ENCODE results near the gene YBX2.

YBX2 gene

DNA sequence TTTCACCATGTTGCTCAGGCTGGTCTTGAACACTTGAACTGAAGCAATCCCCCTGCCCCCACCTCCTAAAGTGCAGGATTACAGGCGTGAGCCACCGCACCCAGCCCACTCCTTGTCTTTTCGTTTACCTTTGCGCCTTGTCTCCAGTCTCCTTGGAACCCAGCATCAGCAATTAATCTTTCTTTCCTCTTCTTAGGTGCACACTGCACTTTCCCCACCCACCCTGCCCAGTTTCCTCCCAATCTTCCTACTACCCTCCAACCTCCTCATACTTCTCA is 30.7 kb downstream of the YBX2 start:
- DNase-seq (ENCODE audit: low spot score) = no peak
- in situ Hi-C loops (cut with MboI; ENCODE audit: low pct_unique_long_range_greater_than_20kb, low sequenced_read_pairs, unreplicated experiment) = no loop called here
- TF ChIP-seq, protein P1, sequence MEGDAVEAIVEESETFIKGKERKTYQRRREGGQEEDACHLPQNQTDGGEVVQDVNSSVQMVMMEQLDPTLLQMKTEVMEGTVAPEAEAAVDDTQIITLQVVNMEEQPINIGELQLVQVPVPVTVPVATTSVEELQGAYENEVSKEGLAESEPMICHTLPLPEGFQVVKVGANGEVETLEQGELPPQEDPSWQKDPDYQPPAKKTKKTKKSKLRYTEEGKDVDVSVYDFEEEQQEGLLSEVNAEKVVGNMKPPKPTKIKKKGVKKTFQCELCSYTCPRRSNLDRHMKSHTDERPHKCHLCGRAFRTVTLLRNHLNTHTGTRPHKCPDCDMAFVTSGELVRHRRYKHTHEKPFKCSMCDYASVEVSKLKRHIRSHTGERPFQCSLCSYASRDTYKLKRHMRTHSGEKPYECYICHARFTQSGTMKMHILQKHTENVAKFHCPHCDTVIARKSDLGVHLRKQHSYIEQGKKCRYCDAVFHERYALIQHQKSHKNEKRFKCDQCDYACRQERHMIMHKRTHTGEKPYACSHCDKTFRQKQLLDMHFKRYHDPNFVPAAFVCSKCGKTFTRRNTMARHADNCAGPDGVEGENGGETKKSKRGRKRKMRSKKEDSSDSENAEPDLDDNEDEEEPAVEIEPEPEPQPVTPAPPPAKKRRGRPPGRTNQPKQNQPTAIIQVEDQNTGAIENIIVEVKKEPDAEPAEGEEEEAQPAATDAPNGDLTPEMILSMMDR (IDR thresholded peaks at IDR 0.05; ENCODE audit: extremely low read depth, insufficient read depth, missing control alignments) = no peak

DNA sequence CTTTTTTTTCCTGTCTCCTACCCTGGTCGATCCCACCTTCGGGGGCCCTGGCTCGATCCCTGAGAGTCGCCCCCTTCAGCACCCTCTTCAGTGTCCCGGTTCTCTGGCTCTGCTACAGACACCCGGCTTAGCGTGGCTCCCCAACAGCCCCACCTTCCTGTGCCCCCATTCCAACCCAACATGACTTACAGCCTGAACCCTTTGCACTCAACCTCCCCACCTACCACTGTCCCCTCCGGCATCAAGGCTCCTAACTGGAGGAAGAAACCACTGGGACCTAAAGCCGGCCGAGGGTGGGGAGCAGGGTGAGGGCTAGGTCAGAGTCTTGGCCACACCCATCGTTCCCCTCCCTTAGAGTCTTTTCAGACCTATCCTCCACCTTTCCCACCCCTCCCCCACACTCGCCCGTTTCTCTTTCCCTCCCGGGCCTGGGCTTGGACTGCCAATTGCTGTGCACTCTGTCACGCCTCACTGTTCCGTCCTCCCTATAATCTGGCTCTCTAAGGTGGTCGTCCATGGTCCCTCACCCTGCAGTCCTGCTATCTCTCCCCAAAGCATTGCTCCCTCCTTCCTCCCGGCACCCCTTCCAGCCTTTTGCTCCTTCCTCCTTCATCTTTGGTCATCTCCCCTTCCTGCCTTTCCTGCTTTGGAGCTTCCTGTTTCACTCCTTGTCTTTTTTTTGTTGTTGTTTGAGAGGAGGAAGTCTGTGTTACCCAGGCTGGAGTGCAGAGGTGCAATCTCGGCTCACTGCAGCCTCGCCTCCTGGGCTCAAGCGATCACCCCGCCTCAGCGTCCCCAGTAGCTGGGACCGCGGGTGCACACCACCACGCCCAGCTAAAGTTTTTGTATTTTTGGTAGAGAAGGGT is 31.3 kb downstream of the YBX2 start:
- peak; percentile 38 for DNase-seq (ENCODE audit: low spot score)
- in situ Hi-C loops (cut with MboI; ENCODE audit: low pct_unique_long_range_greater_than_20kb, low sequenced_read_pairs, unreplicated experiment) = no loop called here
- TF ChIP-seq, protein P1 (IDR thresholded peaks at IDR 0.05; ENCODE audit: extremely low read depth, insufficient read depth, missing control alignments) = no peak

DNA sequence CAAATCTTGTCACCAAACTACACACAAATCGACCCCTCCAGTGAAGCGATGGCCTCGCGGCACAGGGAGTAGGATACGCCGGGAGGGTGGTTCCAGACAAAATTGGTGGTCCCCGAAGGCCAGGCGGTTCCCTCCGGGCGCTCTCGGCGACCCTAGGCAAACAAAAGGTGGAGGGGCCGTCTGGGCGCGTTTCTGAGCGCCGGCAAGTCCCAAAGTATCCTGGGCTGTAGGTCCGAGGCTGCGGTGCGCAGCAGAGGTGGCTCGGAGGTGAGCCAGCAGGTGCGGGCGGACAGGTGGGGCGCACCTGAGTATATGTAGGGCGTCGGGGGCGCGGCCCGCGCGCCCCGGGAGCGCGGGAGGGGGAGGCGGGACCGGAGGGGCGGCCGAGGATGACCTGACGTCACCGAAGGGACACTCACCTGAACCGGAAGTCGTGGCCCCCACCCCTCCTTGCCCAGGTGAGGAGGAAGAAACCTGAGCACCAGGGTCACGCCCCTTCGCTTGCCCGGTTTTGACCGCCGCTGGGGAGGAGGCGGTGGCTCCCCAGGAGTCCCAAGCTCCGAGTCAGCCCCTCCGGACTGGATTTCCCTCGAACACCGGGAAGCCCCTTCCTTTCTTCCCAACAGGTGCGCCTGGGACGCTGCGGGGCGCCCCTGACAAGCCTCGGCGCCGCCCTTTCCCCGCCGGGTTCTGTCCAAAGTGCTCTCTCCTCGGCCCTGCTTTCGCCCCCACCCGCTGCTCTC is 32.1 kb downstream of the YBX2 start, which contains the start of gene CLDN7:
TSS of gene CLDN7 (minus strand) at position 287 of the 743 bp plus-strand sequence. CDS start 435 bp downstream, outside the sequence.
- in situ Hi-C loops (cut with MboI; ENCODE audit: low pct_unique_long_range_greater_than_20kb, low sequenced_read_pairs, unreplicated experiment) = no loop called here
- DNase-seq (ENCODE audit: low spot score) = peak; percentile 39
- TF ChIP-seq, protein P1 (IDR thresholded peaks at IDR 0.05; ENCODE audit: extremely low read depth, insufficient read depth, missing control alignments) = no peak

DNA sequence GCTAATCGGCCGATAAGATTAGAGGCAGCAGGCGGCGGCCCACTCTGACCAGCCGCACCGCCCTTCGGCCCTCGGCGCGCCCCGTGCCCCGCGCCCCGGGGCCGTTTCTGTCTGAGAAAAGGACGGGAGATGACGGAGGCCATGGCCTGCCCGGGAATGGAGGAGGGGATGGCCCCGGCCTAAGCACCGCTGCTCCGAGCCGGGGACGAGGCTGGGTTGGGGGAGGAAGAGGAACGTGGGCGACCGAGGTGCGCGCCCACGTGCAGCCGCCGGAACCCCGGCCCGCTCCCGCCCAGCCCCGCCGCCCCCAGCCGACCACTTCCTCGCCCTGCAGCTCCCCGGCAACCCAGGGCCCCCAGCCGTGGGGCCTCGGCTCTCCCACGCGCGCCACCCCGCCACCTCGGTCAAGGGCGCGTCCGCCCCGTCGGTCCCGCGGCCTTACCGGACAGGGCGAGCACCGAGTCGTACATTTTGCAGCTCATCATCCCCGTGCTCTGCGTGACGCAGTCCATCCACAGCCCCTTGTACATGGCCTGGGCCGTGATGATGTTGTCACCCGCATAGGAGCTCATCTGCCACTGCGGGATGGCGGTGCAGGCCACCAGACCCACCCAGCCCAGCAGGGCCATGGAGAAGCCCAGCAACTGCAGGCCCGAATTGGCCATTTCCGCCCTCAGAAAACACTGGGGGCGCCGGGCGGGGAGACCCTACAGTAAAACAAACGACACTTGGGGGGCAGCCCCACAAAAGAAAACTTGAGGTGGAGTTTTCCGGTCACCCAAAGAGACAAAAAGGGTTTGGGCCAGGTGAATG is 32.9 kb downstream of the YBX2 start:
- in situ Hi-C loops (cut with MboI; ENCODE audit: low pct_unique_long_range_greater_than_20kb, low sequenced_read_pairs, unreplicated experiment) = no loop called here
- peak; percentile 70 for DNase-seq (ENCODE audit: low spot score)

DNA sequence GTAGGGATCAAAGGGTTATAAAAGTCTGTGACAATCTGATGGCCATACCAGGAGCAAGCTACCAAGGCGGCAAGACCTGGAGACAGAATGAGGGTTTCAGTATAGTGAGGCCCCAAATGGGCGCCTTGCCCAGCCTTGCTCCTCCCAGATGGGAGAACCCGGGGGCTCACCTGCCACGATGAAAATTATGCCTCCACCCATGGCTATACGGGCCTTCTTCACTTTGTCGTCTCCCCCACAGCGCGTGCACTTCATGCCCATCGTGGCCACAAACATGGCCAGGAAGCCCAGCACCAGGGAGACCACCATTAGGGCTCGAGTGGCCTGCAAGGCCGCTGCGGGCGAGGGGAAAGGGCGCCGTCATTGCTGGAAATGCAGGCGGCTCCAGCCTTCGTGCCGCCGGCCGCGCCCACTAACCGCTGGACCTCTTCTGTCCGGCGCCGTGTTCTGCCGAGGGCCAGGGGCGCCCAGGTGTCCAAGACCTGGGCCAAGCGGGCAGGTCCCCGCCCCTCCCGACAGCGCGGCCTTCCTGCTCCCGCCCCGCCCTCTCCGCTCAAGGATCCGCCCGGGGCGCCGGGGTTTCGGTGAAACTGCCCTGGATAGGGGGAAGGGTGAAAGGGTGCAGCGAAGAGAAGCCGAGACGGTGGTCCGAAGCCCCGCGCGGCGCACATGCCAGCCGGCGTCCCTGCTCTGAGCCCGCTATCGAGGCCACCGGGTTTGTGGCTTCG is 33.6 kb downstream of the YBX2 start:
- TF ChIP-seq, protein P1 (IDR thresholded peaks at IDR 0.05; ENCODE audit: extremely low read depth, insufficient read depth, missing control alignments) = no peak
- DNase-seq (ENCODE audit: low spot score) = peak; percentile 64
- in situ Hi-C loops (cut with MboI; ENCODE audit: low pct_unique_long_range_greater_than_20kb, low sequenced_read_pairs, unreplicated experiment) = no loop called here

More for the DNA sequence above, 32.9 kb downstream of the YBX2 start:
- TF ChIP-seq, protein P1 (IDR thresholded peaks at IDR 0.05; ENCODE audit: extremely low read depth, insufficient read depth, missing control alignments) = no peak

DNA sequence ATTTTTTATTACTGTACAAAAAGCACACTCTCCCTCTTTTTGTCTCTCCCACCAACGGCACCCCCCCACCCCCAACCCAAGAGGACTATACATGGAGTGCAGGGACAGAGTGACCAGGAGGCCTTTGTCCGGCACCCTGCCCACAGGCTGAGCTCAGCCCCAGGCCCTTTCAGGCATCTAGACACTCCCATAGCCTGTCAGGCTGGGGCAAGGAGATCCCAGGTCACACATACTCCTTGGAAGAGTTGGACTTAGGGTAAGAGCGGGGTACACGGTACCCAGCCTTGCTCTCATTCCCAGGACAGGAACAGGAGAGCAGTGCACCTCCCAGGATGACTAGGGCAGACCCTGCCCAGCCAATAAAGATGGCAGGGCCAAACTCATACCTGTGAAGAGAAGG is 34.3 kb downstream of the YBX2 start:
- TF ChIP-seq, protein P1 (IDR thresholded peaks at IDR 0.05; ENCODE audit: extremely low read depth, insufficient read depth, missing control alignments) = no peak
- no peak for DNase-seq (ENCODE audit: low spot score)
- in situ Hi-C loops (cut with MboI; ENCODE audit: low pct_unique_long_range_greater_than_20kb, low sequenced_read_pairs, unreplicated experiment) = no loop called here
